Ammon's horn (tissue), 1 donor: ENCODE measurements around the gene PARP14.
"Not testable (repeated sequence)": the region's sequence is repeated elsewhere in the genome, so short reads cannot be mapped to it uniquely, and the experiment has no call there.

Source experiments
- DNase-seq: peaks from one replicate; pipeline ENCODE4 v3.0.0-alpha.2; 2016; ENCODE audit warnings: low spot score

Gene PARP14

GRCh38 chr3:122677216-122677615, 3.4 kb upstream of the PARP14 start:
- DNase-seq, result no peak

DNA sequence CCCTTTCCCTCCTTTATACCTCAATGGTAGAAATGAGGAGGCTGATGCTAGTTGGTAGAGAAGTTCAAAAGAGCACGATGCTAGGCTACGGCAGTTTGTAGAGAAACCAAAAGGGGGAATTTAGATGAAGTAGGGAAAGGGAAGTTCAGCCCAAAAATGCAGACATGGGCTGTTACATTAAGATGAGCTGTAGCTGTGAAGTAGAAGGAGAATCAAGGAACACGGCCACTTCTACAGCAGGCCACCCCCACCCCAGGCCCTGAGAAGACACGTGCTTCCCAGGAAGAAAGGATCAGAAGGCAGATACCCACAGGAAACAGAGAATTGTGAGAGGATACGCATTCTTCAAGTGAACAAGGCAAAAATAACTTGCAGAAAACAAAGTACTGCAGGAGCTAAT, 2.1 kb upstream of the PARP14 start:
- peak; percentile 40 for DNase-seq

- peak; percentile 87 for DNase-seq
Measured at GRCh38 chr3:122679085-122679881, 1.4 kb upstream of the PARP14 start.

GRCh38 chr3:122679882-122680474, 661 bp upstream of the PARP14 start:
- peak; percentile 23 for DNase-seq

GRCh38 chr3:122681284-122681973, 790 bp downstream of the PARP14 start:
- no peak for DNase-seq

- no peak for DNase-seq
Measured at GRCh38 chr3:122681974-122682409, 1.4 kb downstream of the PARP14 start.

DNA sequence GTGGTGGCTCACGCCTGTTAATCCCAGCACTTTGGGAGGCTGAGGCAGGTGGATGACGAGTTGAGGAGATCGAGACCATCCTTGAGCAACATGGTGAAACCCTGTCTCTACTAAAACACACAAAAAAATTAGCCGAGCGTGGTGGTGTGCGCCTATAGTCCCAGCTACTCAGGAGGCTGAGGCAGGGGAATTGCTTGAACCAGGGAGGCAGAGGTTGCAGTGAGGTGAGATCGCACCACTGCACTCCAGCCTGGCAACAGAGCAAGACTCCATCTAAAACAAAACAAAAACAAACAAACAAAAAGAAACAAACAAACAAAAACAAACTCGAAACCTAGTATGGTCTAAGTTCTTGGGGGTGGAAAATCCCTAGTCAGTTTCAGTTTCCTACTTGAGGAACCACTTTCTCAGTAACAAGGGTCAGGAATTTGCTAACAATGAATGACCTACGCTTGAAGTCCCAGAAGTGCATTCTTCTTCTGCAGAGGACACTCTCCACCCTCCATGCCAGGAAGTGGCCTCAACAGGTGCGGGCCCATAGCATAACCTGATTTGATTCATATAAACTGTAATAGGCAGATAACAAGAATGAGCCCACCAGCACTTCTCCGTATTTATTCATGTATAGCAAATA, 2.3 kb downstream of the PARP14 start:
- DNase-seq, result not testable (repeated sequence)

DNA sequence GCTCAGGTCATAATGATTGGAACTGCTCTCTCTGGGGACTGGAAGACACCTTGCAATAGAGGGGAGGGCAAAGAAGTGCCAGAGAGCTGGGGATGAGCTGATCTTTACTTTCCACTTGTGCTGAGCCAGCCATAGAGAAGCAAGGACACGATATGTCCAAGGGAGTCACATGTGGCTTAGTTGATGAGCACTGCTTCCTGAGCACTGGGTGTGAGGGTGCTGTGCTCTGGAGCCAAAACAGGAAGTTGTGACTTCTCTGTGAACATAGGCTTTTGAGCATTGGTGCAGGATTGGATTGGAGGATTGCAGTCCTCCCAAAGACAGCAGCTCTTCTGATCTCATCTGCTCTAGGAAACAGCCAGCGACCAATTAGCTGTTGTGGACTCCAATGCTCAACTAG, 6.7 kb downstream of the PARP14 start:
- no peak for DNase-seq

- DNase-seq, result no peak
Measured at GRCh38 chr3:122688996-122689395, 8.4 kb downstream of the PARP14 start.

DNA sequence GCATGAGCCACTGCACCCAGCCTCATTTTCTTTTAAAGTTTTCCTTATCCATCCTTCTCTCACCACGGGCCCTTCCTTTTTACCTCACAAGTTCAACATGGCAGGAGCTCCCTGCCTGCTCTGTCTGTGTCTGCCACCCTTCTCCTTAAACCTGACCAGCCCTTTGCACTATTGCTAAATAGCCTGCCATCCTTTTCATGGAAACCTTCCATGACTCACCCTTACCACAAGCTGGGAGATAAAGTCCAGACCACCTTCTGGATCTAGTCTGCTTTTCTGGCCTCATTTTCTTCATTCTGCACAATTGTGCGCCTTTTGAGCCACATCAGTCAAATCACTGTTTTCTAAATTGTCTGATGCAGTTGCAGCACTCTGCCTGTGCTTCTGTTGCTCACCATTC, 8.9 kb downstream of the PARP14 start:
- no peak for DNase-seq

DNA sequence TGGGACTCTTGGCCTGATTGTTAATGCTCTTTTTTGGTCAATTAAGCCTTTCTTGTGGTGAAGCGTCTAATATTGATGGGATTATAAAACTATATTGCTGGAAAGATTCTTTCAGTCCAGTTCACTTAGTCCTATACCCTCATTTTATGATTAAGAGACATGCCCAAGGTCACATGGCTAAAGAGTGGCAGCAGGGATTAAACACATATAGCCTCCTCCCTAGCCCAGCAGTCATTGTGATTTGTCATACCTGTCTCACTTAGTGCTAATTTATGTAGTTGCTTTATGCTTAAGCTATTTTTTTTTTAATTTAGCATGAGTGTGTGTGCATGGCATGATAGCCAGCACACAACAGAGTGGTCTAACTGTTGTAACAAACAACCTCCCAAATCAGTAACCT, 9.5 kb downstream of the PARP14 start:
- no peak for DNase-seq

DNA sequence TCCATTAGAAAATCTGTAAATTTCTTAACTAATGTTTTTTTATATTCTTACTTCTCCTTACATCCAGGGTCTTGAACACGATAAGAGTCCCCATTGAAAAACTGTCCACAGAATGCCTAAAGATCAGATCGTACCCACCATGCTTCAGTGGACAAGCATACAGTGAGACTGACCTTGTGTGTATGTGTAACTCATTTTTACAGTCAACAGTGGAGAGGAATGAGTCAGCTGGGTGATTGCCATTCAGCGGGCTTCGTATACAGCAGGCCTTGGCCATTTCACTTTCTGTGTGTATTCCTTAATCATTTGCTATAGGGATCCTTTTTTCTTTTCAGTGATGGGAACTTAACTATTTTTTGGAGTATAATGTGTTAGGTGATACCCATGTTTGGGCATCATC, 10.6 kb downstream of the PARP14 start:
- DNase-seq, result no peak

- no peak for DNase-seq
Measured at GRCh38 chr3:122692674-122693073, 12.0 kb downstream of the PARP14 start.

DNA sequence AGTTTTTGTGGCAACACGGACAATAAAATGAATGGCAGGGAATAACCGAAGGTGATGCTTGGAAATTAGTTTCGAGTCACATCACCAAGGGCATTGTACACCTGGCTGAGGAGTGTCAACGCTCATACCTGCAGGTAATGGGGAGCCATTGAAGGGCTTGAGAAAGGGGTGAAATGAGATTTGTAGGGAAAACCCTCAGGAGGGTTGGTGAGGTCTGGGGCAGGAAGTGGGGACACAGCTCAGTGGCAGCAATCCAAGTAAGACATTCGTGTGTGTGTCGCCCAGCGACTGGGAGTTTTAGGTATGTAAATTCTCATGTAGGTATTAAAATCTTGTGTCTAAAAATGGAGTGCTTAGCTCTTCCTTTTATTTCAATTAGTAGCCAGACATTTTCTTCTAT, 14.3 kb downstream of the PARP14 start:
- no peak for DNase-seq

- no peak for DNase-seq
Measured at GRCh38 chr3:122695927-122696561, 15.4 kb downstream of the PARP14 start.

DNA sequence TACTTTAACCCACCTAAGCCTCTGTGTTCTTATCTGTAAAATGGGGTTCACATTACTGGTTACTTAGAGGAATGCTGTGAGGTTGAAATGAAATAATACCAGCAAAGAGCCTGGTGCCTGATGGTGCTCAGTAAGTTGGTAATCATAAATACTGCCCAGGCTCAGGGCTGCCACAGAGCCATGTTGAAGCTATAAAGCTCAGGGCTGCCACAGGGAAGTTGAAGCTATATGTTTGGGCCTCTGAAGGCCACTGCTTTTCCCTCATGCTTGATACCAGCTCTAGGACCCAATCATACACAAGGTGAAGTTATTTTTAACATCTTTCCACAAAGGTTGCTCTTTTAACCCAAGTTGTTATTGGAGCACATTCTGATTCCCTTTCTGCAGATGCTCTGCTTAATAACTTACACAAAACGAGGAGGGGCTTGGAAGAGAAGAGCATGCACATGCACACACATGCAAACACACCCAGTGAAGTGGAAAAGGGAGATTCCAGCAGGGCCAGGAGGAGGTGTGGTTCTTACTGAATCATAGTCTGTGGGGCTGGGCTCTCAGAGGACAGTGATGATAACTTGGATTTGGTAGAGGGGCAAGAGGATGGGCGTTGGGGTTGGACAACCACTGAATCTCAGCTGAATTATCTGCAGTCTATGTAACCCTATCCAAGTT, 17.4 kb downstream of the PARP14 start:
- DNase-seq, result no peak

DNA sequence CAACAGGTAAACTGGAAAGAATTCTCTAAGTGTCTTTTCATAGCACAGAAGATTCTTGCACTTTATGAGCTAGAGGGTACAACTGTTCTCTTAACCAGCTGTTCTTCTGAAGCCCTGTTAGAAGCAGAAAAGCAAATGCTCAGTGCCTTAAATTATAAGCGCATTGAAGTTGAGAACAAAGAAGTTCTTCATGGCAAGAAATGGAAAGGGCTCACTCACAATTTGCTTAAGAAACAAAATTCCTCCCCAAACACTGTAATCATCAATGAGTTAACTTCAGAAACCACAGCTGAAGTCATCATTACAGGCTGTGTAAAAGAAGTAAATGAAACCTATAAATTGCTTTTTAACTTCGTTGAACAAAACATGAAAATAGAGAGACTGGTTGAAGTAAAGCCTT, 19.6 kb downstream of the PARP14 start:
- no peak for DNase-seq

GRCh38 chr3:122705379-122705778, 24.7 kb downstream of the PARP14 start:
- DNase-seq, result no peak

DNA sequence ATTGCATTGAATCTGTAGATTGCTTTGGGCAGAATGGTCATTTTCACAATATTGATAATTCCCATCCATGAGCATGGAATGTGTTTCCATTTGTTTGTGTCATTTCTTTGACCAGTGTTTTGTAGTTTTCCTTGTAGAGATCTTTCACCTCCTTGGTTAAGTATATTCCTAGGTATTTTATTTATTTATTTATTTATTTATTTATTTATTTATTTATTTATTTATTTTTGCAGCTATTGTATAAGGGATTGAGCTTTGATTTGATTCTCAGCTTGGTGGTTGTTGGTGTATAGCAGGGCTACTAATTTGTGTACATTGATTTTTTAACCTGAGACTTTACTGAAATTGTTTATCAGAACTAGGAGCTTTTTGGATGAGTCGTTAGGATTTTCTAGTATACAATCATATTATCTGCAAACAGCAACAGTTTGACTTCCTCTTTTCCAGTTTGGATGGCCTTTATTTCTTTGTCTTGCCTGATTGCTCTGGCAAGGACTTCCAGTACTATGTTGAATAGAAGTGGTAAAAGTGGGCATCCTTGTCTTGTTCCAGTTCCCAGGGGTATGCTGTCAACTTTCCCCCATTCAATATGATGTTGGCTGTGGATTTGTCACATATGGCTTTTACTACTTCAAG, 30.1 kb downstream of the PARP14 start:
- not testable (repeated sequence) for DNase-seq

- no peak for DNase-seq
Measured at GRCh38 chr3:122714273-122714672, 33.6 kb downstream of the PARP14 start.

DNA sequence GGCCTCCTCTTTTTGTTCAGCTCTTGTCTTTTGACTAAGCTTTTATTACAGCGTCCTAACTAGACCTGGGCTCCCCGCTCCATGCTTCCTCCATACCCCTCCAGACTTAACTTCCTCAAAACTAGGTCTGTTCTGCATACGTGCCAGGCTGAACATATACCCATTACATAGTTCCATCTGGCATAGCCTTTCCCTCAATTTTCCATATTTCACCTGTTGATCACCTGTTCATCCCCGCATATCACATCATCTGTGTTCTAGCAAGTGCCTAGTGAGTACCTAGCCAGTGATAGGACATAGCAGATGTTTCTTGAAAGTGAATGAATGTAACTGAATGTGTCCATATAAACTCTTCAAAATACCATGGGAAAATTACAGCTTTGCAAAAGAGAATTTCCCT, 36.0 kb downstream of the PARP14 start:
- DNase-seq, result no peak
